ENCODE data around the gene CCDC8.
"Not testable (repeated sequence)": the region's sequence is repeated elsewhere in the genome, so short reads cannot be mapped to it uniquely, and the experiment has no call there.

Gene CCDC8

GRCh38 chr19:46413262-46414031 is at the start of gene CCDC8:
Gene CCDC8 (minus strand): TSS chr19:46413564. CDS start chr19:46412810, 754 bp downstream.
- DNase-seq (ENCODE audit: low read depth in 1 of 2, low spot score in 1 of 2) = no peak

- DNase-seq (ENCODE audit: low read depth in 1 of 2, low spot score in 1 of 2) = no peak
Measured at GRCh38 chr19:46461537-46461936, 48.2 kb upstream of the CCDC8 start.

GRCh38 chr19:46460981-46461380 is 47.6 kb upstream of the CCDC8 start:
- no peak for DNase-seq (ENCODE audit: low read depth in 1 of 2, low spot score in 1 of 2)

GRCh38 chr19:46460055-46460454 is 46.7 kb upstream of the CCDC8 start:
- no peak for DNase-seq (ENCODE audit: low read depth in 1 of 2, low spot score in 1 of 2)

- DNase-seq (ENCODE audit: low read depth in 1 of 2, low spot score in 1 of 2) = no peak
Measured at GRCh38 chr19:46456930-46457329, 43.6 kb upstream of the CCDC8 start.

GRCh38 chr19:46454244-46454643 is 40.9 kb upstream of the CCDC8 start:
- no peak for DNase-seq (ENCODE audit: low read depth in 1 of 2, low spot score in 1 of 2)

GRCh38 chr19:46453661-46454060 is 40.3 kb upstream of the CCDC8 start:
- no peak for DNase-seq (ENCODE audit: low read depth in 1 of 2, low spot score in 1 of 2)

GRCh38 chr19:46452186-46452585 is 38.8 kb upstream of the CCDC8 start:
- DNase-seq (ENCODE audit: low read depth in 1 of 2, low spot score in 1 of 2) = no peak

- DNase-seq (ENCODE audit: low read depth in 1 of 2, low spot score in 1 of 2) = no peak
Measured at GRCh38 chr19:46451352-46451751, 38.0 kb upstream of the CCDC8 start.

GRCh38 chr19:46450737-46451136 is 37.4 kb upstream of the CCDC8 start:
- DNase-seq (ENCODE audit: low read depth in 1 of 2, low spot score in 1 of 2) = no peak

- no peak for DNase-seq (ENCODE audit: low read depth in 1 of 2, low spot score in 1 of 2)
Measured at GRCh38 chr19:46449228-46449627, 35.9 kb upstream of the CCDC8 start.

GRCh38 chr19:46448601-46449000 is 35.2 kb upstream of the CCDC8 start:
- DNase-seq (ENCODE audit: low read depth in 1 of 2, low spot score in 1 of 2) = no peak

GRCh38 chr19:46447824-46448223 is 34.5 kb upstream of the CCDC8 start:
- no peak for DNase-seq (ENCODE audit: low read depth in 1 of 2, low spot score in 1 of 2)

- no peak for DNase-seq (ENCODE audit: low read depth in 1 of 2, low spot score in 1 of 2)
Measured at GRCh38 chr19:46447006-46447405, 33.6 kb upstream of the CCDC8 start.

- no peak for DNase-seq (ENCODE audit: low read depth in 1 of 2, low spot score in 1 of 2)
Measured at GRCh38 chr19:46446021-46446420, 32.7 kb upstream of the CCDC8 start.

GRCh38 chr19:46442808-46443450 is 29.6 kb upstream of the CCDC8 start:
- DNase-seq (ENCODE audit: low read depth in 1 of 2, low spot score in 1 of 2) = no peak

- no peak for DNase-seq (ENCODE audit: low read depth in 1 of 2, low spot score in 1 of 2)
Measured at GRCh38 chr19:46441866-46442265, 28.5 kb upstream of the CCDC8 start.

- not testable (repeated sequence) for DNase-seq (ENCODE audit: low read depth in 1 of 2, low spot score in 1 of 2)
Measured at GRCh38 chr19:46435689-46436088, 22.3 kb upstream of the CCDC8 start.

- DNase-seq (ENCODE audit: low read depth in 1 of 2, low spot score in 1 of 2) = no peak
Measured at GRCh38 chr19:46435009-46435408, 21.6 kb upstream of the CCDC8 start.

GRCh38 chr19:46433470-46433869 is 20.1 kb upstream of the CCDC8 start:
- DNase-seq (ENCODE audit: low read depth in 1 of 2, low spot score in 1 of 2) = not testable (repeated sequence)

- no peak for DNase-seq (ENCODE audit: low read depth in 1 of 2, low spot score in 1 of 2)
Measured at GRCh38 chr19:46431824-46432223, 18.5 kb upstream of the CCDC8 start.

GRCh38 chr19:46429999-46430398 is 16.6 kb upstream of the CCDC8 start:
- no peak for DNase-seq (ENCODE audit: low read depth in 1 of 2, low spot score in 1 of 2)

Data from activated T-helper 1 cell treated with anti-CD3 and anti-CD28 coated beads, Interleukin-2, amount 50 U/mL, for 16 hours (primary cell).